K562 (cell line): ENCODE data around the gene PHETA2. TPM values are rescaled to one million over a fixed set of nuclear protein-coding genes. Genes with fewer than 3 reads are reported as not detected.

Source experiments
- ARID3B ChIP-seq: fragments of 250-450 bp; sonication (Bioruptor Pico); IDR thresholded peaks from 2 replicates; pipeline ENCODE4 v1.4.0; 2020; ENCODE audit warnings: borderline replicate concordance
- ARNT ChIP-seq, 2 experiments: fragments of 450-650 bp; IDR thresholded peaks; 2 replicates each; pipeline ENCODE4 v1.6.1; 2016; ENCODE audit warnings: mild to moderate bottlenecking in 1 of 2
- BRF2 ChIP-seq: IDR thresholded peaks from 3 replicates; pipeline ENCODE4 v1.6.1; 2011; ENCODE audit warnings: borderline replicate concordance, mild to moderate bottlenecking; ENCODE audit not compliant: insufficient read length, insufficient read depth
- EWSR1 ChIP-seq: fragments of 450-650 bp; IDR thresholded peaks from 2 replicates; pipeline ENCODE4 v1.6.1; 2018; ENCODE audit warnings: borderline replicate concordance, mild to moderate bottlenecking, low read depth, moderate library complexity; ENCODE audit not compliant: partially characterized antibody
- HLTF ChIP-seq: fragments of 450-650 bp; IDR thresholded peaks from 2 replicates; pipeline ENCODE4 v1.6.1; 2016
- SMARCC2 ChIP-seq: fragments of 450-650 bp; IDR thresholded peaks from 2 replicates; pipeline ENCODE4 v1.6.1; 2017; ENCODE audit warnings: antibody characterized with exemption, moderate library complexity, mild to moderate bottlenecking, low read depth
- SP2 ChIP-seq: IDR thresholded peaks from 2 replicates; pipeline ENCODE4 v1.6.1; 2011; ENCODE audit warnings: mild to moderate bottlenecking, low read depth, low read length, moderate library complexity; ENCODE audit not compliant: poor library complexity, severe bottlenecking; ENCODE audit errors: extremely low read depth
- SRSF9 ChIP-seq: fragments of 200-400 bp; formaldehyde crosslinking; IDR thresholded peaks from 2 replicates; pipeline ENCODE4 v1.6.1; 2017; ENCODE audit warnings: low read depth, low read length, borderline replicate concordance
- TEAD2 ChIP-seq: fragments of 450-650 bp; IDR thresholded peaks from 2 replicates; pipeline ENCODE4 v1.6.1; 2016; ENCODE audit warnings: missing genetic modification characterization, control low read depth, missing compliant biosample characterization
- ZHX1 ChIP-seq: fragments of 150-350 bp; conservative IDR thresholded peaks from 2 replicates; pipeline ENCODE4 v1.6.1; 2014; ENCODE audit warnings: low read length
- ZKSCAN3 ChIP-seq: fragments of 250-450 bp; sonication (Bioruptor Pico); IDR thresholded peaks from 2 replicates; pipeline ENCODE4 v1.4.0; 2020
- ZNF449 ChIP-seq: fragments of 250-450 bp; sonication (Bioruptor Pico); IDR thresholded peaks from 2 replicates; pipeline ENCODE4 v1.8.0; 2022; ENCODE audit warnings: moderate library complexity, mild to moderate bottlenecking, inconsistent platforms
- ZNF699 ChIP-seq: fragments of 250-450 bp; sonication (Bioruptor Pico); IDR thresholded peaks from 2 replicates; pipeline ENCODE4 v1.8.0; 2021; ENCODE audit warnings: mild to moderate bottlenecking, moderate library complexity; ENCODE audit not compliant: insufficient replicate concordance
- polyA plus RNA-seq, 8 experiments: library from polyadenylated mRNA; depleted of rRNA in 4 of 8; stranded (reverse) in 5 of 8; unstranded in 3 of 8; fragments of >200 nt; fragmentation: Nextera tagmentation in 2 of 8; fragmentation: Illumina TruSeq in 1 of 8; extraction: Ambion mirVana in 2 of 8; extraction: Trizol in 1 of 8; gene quantifications; 2 replicates each; pipeline versions ENCODE4 v1.2.1 to v1.2.3, GENCODE V29; 2011 to 2014; ENCODE audit warnings: inconsistent platforms in 1 of 8, missing spikeins in 1 of 8
- total RNA-seq, 7 experiments: library from RNA; depleted of rRNA in 6 of 7; stranded (reverse); fragments of >200 nt in 6 of 7; fragmentation: Illumina TruSeq in 2 of 7; extraction: Trizol in 2 of 7; gene quantifications; 2 replicates each; pipeline versions ENCODE4 v1.2.1 to v1.2.3, GENCODE V29; 2011 to 2021; ENCODE audit warnings: low replicate concordance in 1 of 7

PHETA2 gene
- total and polyA plus RNA-seq, 9 of the 15 experiments (the other 6 are each of a cell fraction or from before 2014, with no cell fraction given): 0.07 to 0.22 (median 0.08) TPM; not detected in 5

GRCh38 chr22:42090596-42091454 lies 16.8 kb downstream of the PHETA2 start, which contains the start of gene NDUFA6 (continued):
- TF ChIP-seq ZHX1: no peak
- TF ChIP-seq BRF2: no peak
- TF ChIP-seq HLTF: no peak
- no peak for TF ChIP-seq EWSR1
- TF ChIP-seq TEAD2: no peak
- no peak for TF ChIP-seq ARID3B
- no peak for TF ChIP-seq ZKSCAN3 (CRISPR knock-in tag)
- TF ChIP-seq SMARCC2: no peak
- TF ChIP-seq SRSF9: no peak
- TF ChIP-seq ARNT (IDR thresholded peaks at IDR 0.05): no peak
- TF ChIP-seq ZNF449 (CRISPR knock-in tag): no peak
- no peak for TF ChIP-seq ZNF699 (CRISPR knock-in tag)
- TF ChIP-seq SP2: peak; percentile 22
